Effector memory CD4-positive, alpha-beta T cell (primary cell): ENCODE results near the gene CALR3.
"Not testable (repeated sequence)": the region's sequence is repeated elsewhere in the genome, so short reads cannot be mapped to it uniquely, and the experiment has no call there.

Source experiments
- DNase-seq, 3 donors: peaks; one replicate each; pipeline ENCODE4 v3.0.0-alpha.2; 2020
- H3K27ac ChIP-seq: 2 replicates; pipeline ENCODE4 v1.7.0; 2013; ENCODE audit warnings: mild to moderate bottlenecking, low read length, moderate library complexity; ENCODE audit not compliant: insufficient read depth, poor library complexity, severe bottlenecking
- H3K27me3 ChIP-seq: replicated peaks from 2 replicates; pipeline ENCODE4 v1.7.0; 2013; ENCODE audit warnings: mild to moderate bottlenecking, low read length; ENCODE audit not compliant: insufficient read depth, control insufficient read depth, poor library complexity, severe bottlenecking
- H3K36me3 ChIP-seq: 2 replicates; pipeline ENCODE4 v1.7.0; 2013; ENCODE audit warnings: mild to moderate bottlenecking, low read length, moderate library complexity; ENCODE audit not compliant: control insufficient read depth, insufficient read depth
- H3K4me1 ChIP-seq: 2 replicates; pipeline ENCODE4 v1.7.0; 2013; ENCODE audit warnings: low read length, mild to moderate bottlenecking; ENCODE audit not compliant: control insufficient read depth, insufficient read depth, poor library complexity, severe bottlenecking
- H3K4me3 ChIP-seq: 2 replicates; pipeline ENCODE4 v1.7.0; 2013; ENCODE audit warnings: low read length, low read depth, mild to moderate bottlenecking; ENCODE audit not compliant: insufficient read depth, poor library complexity, severe bottlenecking
- H3K9me3 ChIP-seq: 2 replicates; pipeline ENCODE4 v1.7.0; 2013; ENCODE audit warnings: mild to moderate bottlenecking, low read length, moderate library complexity; ENCODE audit not compliant: control insufficient read depth

CALR3 gene

DNA sequence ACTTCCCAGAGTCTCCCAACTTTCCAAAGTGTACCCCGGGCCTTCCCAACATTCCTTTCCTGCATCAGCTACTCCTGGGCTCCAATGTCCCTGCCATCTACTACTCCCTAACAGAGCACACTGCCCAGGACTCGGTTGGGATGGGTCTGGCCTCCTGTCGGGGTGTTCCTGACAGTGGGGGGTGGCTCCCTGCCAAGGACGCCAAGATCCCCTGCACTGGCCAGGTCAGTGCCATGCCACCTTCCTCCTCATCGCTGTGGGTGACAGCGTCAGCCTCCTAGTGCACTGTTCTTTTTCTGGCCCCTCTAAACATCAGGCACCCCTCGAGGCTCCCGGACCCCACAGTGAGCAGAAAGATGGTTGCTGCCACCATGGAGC lies 38.0 kb downstream of the CALR3 start:
- no peak for DNase-seq
- Histone ChIP-seq H3K36me3 (no peaks in the 10 kb centered on the region), H3K4me3 (no peak overlapping the region), H3K9me3 (no peaks in the 10 kb centered on the region), H3K4me1 (peaks cover 22% of the 10 kb centered on the region), H3K27me3 (no peaks in the 10 kb centered on the region), H3K27ac (no peak overlapping the region)

DNA sequence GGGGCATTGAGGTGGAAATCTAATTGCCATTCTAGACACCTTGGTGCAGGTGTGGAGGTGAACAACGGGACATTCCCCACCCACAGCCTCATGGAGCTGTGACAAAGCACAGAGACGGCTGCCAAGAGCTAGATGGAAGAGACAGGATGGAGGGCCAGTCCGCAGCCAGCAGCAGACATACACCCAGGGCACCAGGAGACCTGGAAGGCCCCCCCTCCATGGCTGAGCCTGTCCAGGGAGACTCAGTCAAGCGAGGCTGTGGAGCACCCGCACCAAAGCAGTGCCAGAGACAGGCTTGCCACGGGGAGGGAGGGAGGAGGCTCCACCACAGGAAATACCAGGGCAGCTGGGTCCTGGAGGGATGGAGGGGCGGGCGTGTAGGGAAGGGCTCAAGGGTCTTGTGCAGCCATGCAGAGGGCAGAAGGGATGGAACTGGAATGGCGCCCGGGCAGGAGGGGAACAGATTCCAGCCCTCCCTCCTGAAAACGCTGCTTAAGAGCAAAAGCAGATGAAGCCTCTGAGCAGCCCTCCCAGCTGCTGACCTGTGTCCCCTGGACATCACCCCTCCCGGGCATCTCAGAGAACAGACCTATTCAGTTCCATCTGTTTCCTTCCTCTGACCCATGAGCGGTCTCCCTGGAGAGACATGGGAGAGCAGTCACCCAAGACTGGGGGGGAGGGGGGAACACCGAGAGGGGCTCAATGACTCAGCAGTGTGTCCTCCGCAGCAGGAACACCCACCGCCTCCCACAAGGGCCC lies 38.6 kb downstream of the CALR3 start:
- no peak overlapping the region for H3K4me3 ChIP-seq
- no peaks in the 10 kb centered on the region for H3K27me3 ChIP-seq
- H3K27ac ChIP-seq = no peak overlapping the region
- no peaks in the 10 kb centered on the region for H3K9me3 ChIP-seq
- H3K4me1 ChIP-seq = peaks cover 22% of the 10 kb centered on the region
- H3K36me3 ChIP-seq = no peaks in the 10 kb centered on the region
- no peak for DNase-seq

DNA sequence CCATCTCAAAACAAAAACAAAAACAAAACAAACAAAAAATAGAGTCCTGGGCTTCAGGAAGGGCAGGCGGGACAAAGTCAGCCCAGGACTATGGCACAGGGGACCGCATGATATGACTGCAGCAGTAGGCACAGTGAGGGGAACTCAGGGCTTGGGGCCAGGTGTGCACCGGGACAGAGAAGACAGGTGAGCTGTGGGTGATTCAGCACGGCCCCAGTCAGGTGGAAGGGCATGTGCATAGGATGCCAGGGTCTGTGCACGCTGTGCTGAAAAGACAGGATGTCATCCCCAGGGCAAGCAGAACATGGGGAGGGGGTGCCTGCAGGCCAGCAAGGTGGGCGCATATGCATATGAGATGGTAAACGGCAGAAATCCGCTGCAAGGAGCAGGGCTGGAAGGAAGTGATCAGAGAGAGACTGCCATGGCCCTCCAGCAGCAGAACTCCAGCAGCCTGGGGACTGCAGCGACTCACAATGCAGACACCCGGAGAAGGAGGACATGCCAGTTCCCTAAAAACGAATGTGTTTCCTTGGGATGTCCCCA lies 39.2 kb downstream of the CALR3 start:
- no peak for DNase-seq
- Histone ChIP-seq H3K9me3 (no peaks in the 10 kb centered on the region), H3K27ac (no peak overlapping the region), H3K4me1 (peaks cover 22% of the 10 kb centered on the region), H3K36me3 (no peaks in the 10 kb centered on the region), H3K27me3 (no peaks in the 10 kb centered on the region), H3K4me3 (no peak overlapping the region)

DNA sequence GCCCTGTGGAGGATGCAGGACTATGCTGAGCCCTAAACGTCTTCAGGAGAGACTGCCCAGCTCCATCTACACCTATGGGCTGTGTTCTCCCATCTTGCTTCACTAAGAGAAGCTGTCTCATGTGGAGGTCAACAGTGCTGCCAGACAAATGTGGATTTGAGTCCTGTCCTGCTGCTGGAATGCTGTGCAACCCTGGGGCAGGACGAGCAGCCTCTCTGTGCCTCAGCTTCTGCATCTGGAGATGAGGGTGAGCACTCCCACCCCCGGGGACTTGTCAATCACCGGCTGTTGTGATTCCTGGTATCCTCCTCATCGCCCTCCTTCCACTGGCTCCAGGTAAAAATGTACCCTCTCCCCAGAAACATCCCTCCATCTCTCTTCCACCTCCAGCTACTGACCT lies 40.5 kb downstream of the CALR3 start:
- peaks cover 22% of the 10 kb centered on the region for H3K4me1 ChIP-seq
- H3K9me3 ChIP-seq = no peaks in the 10 kb centered on the region
- H3K36me3 ChIP-seq = no peaks in the 10 kb centered on the region
- no peak overlapping the region for H3K4me3 ChIP-seq
- H3K27me3 ChIP-seq = no peaks in the 10 kb centered on the region
- no peak overlapping the region for H3K27ac ChIP-seq
- DNase-seq = no peak

DNA sequence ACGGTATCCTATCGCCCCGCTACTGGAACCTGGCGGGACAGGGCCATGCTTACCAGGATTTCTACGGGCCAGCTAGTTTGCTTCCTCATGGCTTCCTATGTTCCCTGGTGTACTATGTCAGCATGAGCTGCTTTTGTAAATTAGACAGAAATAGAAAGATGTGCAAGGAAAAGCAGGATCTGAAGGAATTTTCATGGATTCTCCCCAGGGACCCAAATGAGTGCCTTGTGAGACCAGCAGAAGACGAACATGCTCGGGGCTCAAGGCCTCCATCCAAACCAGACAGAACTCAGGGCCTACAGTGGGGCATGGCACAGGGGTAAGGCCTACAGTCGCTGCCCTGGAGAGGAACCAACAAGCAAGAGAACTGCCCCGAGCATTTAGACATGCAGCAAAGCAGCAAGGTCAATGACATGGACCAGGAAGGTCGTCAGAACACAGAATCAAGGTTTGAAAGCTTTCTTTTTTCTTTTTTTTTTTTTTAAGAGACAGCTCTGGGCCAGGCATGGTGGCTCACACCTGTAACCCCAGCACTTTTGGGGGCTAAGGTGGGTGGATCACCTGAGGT lies 41.5 kb downstream of the CALR3 start:
- Histone ChIP-seq H3K9me3 (no peaks in the 10 kb centered on the region), H3K36me3 (no peaks in the 10 kb centered on the region), H3K4me3 (no peak overlapping the region), H3K27ac (no peak overlapping the region), H3K4me1 (peaks cover 17% of the 10 kb centered on the region), H3K27me3 (no peaks in the 10 kb centered on the region)
- no peak for DNase-seq

DNA sequence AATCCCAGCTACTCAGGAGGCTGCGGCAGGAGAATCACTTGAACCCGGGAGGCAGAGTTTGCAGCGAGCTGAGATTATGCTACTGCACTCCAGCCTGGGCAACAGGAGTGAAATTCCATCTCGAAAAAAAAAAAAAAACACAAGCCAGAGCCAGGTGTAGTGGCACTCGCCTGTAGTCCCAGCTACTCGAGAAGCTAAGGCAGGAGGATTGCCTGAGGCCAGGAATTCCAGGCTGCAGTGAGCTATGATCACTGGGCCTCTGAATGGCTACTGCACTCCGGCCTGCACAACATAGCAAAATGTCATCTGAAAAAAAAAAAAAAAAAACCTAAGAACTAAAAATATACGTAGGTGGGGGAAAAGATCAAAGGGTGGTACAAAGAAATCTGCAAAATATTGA lies 43.6 kb downstream of the CALR3 start:
- Histone ChIP-seq H3K27ac (no peak overlapping the region), H3K4me3 (no peak overlapping the region), H3K36me3 (no peaks in the 10 kb centered on the region), H3K4me1 (peaks cover 3% of the 10 kb centered on the region), H3K27me3 (no peaks in the 10 kb centered on the region), H3K9me3 (no peaks in the 10 kb centered on the region)
- no peak for DNase-seq

DNA sequence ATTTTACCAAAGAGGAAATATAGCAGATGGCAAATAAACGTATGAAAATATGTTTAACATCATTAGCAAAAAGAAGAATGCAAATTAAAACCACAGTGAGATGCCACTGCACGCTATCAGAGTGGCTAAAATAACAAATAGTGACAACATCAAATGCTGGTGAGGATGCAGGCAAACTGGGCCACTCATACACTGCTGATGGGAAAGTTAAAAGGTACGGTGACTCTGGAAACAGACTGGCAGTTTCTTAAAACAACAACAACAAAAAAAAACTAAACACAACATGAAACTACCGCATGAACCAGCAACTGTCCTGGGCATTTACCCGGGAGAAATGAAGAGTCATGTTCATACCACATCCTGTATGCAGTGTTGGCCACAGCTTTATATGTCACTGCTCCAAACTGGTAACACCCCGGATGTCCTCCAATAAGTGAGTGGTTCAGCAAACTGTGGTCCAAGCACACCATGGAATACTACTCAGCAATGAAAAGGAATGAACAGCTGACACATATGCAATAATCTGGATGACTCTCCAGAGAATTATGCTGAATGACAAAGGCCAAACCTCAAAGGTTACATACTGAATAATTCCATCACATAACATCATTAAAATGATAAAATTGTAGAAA lies 46.5 kb downstream of the CALR3 start:
- peak in 1 of 3 donors; percentile 8 for DNase-seq
- Histone ChIP-seq H3K27me3 (no peaks in the 10 kb centered on the region), H3K27ac (no peak overlapping the region), H3K4me3 (no peak overlapping the region), H3K36me3 (no peaks in the 10 kb centered on the region), H3K9me3 (no peaks in the 10 kb centered on the region), H3K4me1 (no peaks in the 10 kb centered on the region)

DNA sequence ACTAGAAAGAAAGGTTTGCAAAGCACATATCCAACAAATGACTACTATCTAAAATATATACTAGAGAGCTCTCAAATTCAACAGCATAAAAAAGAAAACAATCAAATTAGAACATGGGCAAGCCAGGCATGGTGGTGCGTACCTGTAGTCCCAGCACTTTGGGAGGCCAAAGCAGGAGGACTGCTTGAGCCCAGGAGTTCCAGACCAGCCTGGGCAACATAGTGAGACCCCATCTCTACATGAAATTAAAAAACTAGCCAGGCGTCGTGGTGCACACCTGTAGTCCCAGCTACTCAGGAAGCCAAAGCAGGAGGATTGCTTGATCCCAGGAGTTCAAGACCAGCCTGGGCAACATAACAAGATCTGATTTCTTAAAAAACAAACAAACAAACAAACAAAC lies 47.1 kb downstream of the CALR3 start:
- H3K9me3 ChIP-seq, H3K27ac ChIP-seq, H3K27me3 ChIP-seq, H3K4me3 ChIP-seq, H3K36me3 ChIP-seq, H3K4me1 ChIP-seq, DNase-seq: not testable (repeated sequence)

DNA sequence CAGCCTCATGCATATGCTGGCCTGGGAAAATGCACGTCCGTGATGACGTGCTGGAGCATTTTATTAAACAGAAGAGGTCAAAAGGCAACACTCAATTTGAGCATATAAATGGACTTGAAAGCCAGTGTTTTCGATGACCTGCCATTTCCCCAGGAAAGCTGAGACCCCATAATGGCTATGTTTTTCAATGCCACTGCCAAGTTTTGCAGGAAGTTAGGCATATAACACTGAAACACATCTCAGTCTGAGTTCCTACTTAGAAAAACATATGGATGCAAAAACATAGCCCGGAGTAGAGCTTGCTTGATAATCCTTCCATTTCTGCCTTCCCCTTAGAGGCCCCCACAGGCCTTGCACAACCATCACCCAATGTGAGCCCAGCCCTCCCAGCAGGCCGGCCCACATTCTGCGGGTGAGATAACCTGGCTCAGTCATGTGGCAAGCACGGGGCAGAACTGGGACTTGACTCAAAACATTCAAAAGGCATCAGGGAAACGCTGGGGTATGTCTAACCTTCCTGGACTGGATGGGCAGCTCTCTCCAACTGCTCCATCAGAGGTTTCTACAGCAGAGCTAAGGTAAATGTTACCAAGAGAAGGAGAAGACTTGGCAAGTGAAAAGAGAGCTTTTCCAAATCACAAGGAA lies 49.1 kb downstream of the CALR3 start:
- Histone ChIP-seq H3K36me3 (no peaks in the 10 kb centered on the region), H3K9me3 (no peaks in the 10 kb centered on the region), H3K4me3 (no peak overlapping the region), H3K27ac (no peak overlapping the region), H3K27me3 (no peaks in the 10 kb centered on the region), H3K4me1 (no peaks in the 10 kb centered on the region)
- DNase-seq = no peak
